B cell (primary cell): ENCODE data around the gene VAMP4.

Source experiments
- CTCF ChIP-seq: fragments of 200-600 bp; IDR thresholded peaks from one replicate; pipeline ENCODE4 v1.8.0; 2022; ENCODE audit warnings: antibody characterized with exemption, mild to moderate bottlenecking
- EZH2 ChIP-seq: IDR thresholded peaks from 2 replicates; pipeline ENCODE4 v1.6.1; 2012; ENCODE audit warnings: borderline replicate concordance, low read depth, mild to moderate bottlenecking, moderate library complexity, low read length; ENCODE audit not compliant: insufficient read depth, poor library complexity, severe bottlenecking

- TF ChIP-seq CTCF (no peak), EZH2 (no peak)
Observed at GRCh38 chr1:171676823-171677222, 65.0 kb downstream of the VAMP4 start.
